ENCODE measurements around the gene TNNI3K.

DNA sequence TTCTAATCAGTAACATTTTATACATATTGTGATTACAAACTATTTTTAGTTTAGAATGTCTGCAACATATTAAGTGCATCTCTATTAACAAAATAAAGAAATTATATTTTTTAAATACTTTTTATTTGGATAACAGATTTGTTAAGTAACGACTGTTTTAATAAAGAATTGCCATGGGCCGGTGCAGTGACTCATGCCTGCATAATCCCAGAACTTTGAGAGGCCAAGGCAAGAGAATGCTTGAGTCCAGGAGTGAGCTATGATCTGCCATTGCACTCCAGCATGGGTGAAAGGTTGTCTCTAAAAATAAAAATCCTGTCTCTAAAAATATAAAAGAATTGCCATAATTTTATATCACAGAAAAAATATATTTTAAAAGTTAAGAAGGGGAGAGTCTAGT, 41.3 kb upstream of the TNNI3K start:
- TF ChIP-seq, protein P1, sequence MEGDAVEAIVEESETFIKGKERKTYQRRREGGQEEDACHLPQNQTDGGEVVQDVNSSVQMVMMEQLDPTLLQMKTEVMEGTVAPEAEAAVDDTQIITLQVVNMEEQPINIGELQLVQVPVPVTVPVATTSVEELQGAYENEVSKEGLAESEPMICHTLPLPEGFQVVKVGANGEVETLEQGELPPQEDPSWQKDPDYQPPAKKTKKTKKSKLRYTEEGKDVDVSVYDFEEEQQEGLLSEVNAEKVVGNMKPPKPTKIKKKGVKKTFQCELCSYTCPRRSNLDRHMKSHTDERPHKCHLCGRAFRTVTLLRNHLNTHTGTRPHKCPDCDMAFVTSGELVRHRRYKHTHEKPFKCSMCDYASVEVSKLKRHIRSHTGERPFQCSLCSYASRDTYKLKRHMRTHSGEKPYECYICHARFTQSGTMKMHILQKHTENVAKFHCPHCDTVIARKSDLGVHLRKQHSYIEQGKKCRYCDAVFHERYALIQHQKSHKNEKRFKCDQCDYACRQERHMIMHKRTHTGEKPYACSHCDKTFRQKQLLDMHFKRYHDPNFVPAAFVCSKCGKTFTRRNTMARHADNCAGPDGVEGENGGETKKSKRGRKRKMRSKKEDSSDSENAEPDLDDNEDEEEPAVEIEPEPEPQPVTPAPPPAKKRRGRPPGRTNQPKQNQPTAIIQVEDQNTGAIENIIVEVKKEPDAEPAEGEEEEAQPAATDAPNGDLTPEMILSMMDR (optimal IDR thresholded peaks at IDR 0.05 in 1 of 3, IDR thresholded peaks at IDR 0.05 in 1 of 3, conservative IDR thresholded peaks at IDR 0.05 in 1 of 3; ENCODE audit: extremely low read depth in 1 of 3, insufficient read depth in 2 of 3, low read length in 3 of 3) = no peak
- no peak for TF ChIP-seq EZH2 (IDR thresholded peaks at IDR 0.05; ENCODE audit: low read length)
